Liver (tissue), 9 donors: ENCODE measurements around the gene LOXL3. TPM values are rescaled to one million over a fixed set of nuclear protein-coding genes. Genes with fewer than 3 reads are reported as not detected.

ENCODE experiments used
- DNase-seq: peaks from one replicate; pipeline ENCODE4 v3.0.0-alpha.2; 2017; ENCODE audit warnings: low spot score
- H3K27ac ChIP-seq, 2 donors: one replicate each; pipeline ENCODE4 v1.7.0; 2013; ENCODE audit warnings: inconsistent platforms in 2 of 2, low read length in 2 of 2, control low read depth in 1 of 2, low read depth in 1 of 2, mild to moderate bottlenecking in 1 of 2
- H3K27me3 ChIP-seq, 4 donors: one replicate each; pipeline versions ENCODE4 v1.6.1 to v1.7.0; 2013; ENCODE audit warnings: low read length in 3 of 4, inconsistent platforms in 1 of 4, mild to moderate bottlenecking in 1 of 4, moderate library complexity in 1 of 4; ENCODE audit not compliant: control insufficient read depth in 4 of 4, insufficient read depth in 4 of 4
- H3K36me3 ChIP-seq, 4 donors: one replicate each; pipeline versions ENCODE4 v1.6.1 to v1.7.0; 2013; ENCODE audit warnings: low read length in 3 of 4, mild to moderate bottlenecking in 3 of 4, low read depth in 1 of 4, moderate library complexity in 1 of 4; ENCODE audit not compliant: control insufficient read depth in 4 of 4, insufficient read depth in 3 of 4
- H3K4me1 ChIP-seq, 4 donors: one replicate each; pipeline versions ENCODE4 v1.6.1 to v1.7.0; 2013; ENCODE audit warnings: low read length in 3 of 4, mild to moderate bottlenecking in 3 of 4, moderate library complexity in 1 of 4; ENCODE audit not compliant: control insufficient read depth in 4 of 4, insufficient read depth in 4 of 4
- H3K4me3 ChIP-seq, 3 donors: one replicate each; pipeline versions ENCODE4 v1.6.1 to v1.7.0; 2013; ENCODE audit warnings: low read length in 3 of 3, control low read depth in 1 of 3, low read depth in 1 of 3, mild to moderate bottlenecking in 1 of 3
- H3K9ac ChIP-seq, 2 donors: one replicate each; pipeline ENCODE4 v1.7.0; 2013; ENCODE audit warnings: low read length in 2 of 2, mild to moderate bottlenecking in 2 of 2, moderate library complexity in 2 of 2, control low read depth in 1 of 2, low read depth in 1 of 2
- H3K9me3 ChIP-seq, 4 donors: one replicate each; pipeline versions ENCODE4 v1.6.1 to v1.7.0; 2013; ENCODE audit warnings: low read length in 3 of 4; ENCODE audit not compliant: control insufficient read depth in 4 of 4
- ATF3 ChIP-seq: IDR thresholded peaks from 2 replicates; pipeline ENCODE4 v1.6.1; 2016; ENCODE audit warnings: antibody characterized with exemption
- CTCF ChIP-seq: fragments of 150-350 bp; IDR thresholded peaks from 2 replicates; pipeline ENCODE4 v1.5.1; 2017; ENCODE audit warnings: improper control_type of control experiment, low read depth, low read length; ENCODE audit not compliant: missing input control
- EGR1 ChIP-seq, 2 donors: IDR thresholded peaks; 2 replicates each; pipeline ENCODE4 v1.6.1; 2016 to 2018; ENCODE audit warnings: antibody characterized with exemption in 2 of 2, low read depth in 2 of 2
- FOXA1 ChIP-seq: IDR thresholded peaks from 2 replicates; pipeline ENCODE4 v1.6.1; 2016; ENCODE audit warnings: antibody characterized with exemption
- FOXA2 ChIP-seq: IDR thresholded peaks from 2 replicates; pipeline ENCODE4 v1.6.1; 2016; ENCODE audit warnings: antibody characterized with exemption
- GABPA ChIP-seq, 2 donors: IDR thresholded peaks in 1 of 2; conservative IDR thresholded peaks in 1 of 2; 2 replicates each; pipeline ENCODE4 v1.6.1; 2016; ENCODE audit warnings: antibody characterized with exemption in 2 of 2, mild to moderate bottlenecking in 1 of 2, moderate library complexity in 1 of 2
- HNF4G ChIP-seq: IDR thresholded peaks from 2 replicates; pipeline ENCODE4 v1.6.1; 2016; ENCODE audit warnings: antibody characterized with exemption
- JUND ChIP-seq, 2 donors: IDR thresholded peaks; 2 replicates each; pipeline ENCODE4 v1.6.1; 2016; ENCODE audit warnings: antibody characterized with exemption in 2 of 2
- MAX ChIP-seq: IDR thresholded peaks from 2 replicates; pipeline ENCODE4 v1.6.1; 2016; ENCODE audit warnings: antibody characterized with exemption
- NR2F2 ChIP-seq: IDR thresholded peaks from 2 replicates; pipeline ENCODE4 v1.6.1; 2016; ENCODE audit warnings: antibody characterized with exemption
- RAD21 ChIP-seq, 2 donors: IDR thresholded peaks; 2 replicates each; pipeline ENCODE4 v1.6.1; 2016; ENCODE audit warnings: antibody characterized with exemption in 2 of 2, mild to moderate bottlenecking in 2 of 2
- REST ChIP-seq: IDR thresholded peaks from 2 replicates; pipeline ENCODE4 v1.6.1; 2016; ENCODE audit warnings: antibody characterized with exemption, mild to moderate bottlenecking
- SP1 ChIP-seq: IDR thresholded peaks from 2 replicates; pipeline ENCODE4 v1.6.1; 2018; ENCODE audit warnings: antibody characterized with exemption, mild to moderate bottlenecking
- TAF1 ChIP-seq: conservative IDR thresholded peaks from 2 replicates; pipeline ENCODE4 v1.6.1; 2016; ENCODE audit warnings: antibody characterized with exemption, mild to moderate bottlenecking
- ZBTB33 ChIP-seq: IDR thresholded peaks from 2 replicates; pipeline ENCODE4 v1.6.1; 2016; ENCODE audit warnings: antibody characterized with exemption
- WGBS: extraction: QIAGEN DNeasy Blood & Tissue Kit; methylation state at CpG from one replicate; pipeline ENCODE4 v1.1.7; 2013; 5-methylcytosine and 5-hydroxymethylcytosine counted together
- polyA plus RNA-seq, 2 donors: library from polyadenylated mRNA; stranded (reverse) in 1 of 2; unstranded in 1 of 2; fragments of 200-250 nt in 1 of 2; fragments of >200 nt in 1 of 2; fragmentation: Nextera tagmentation in 1 of 2; extraction: Ambion mirVana in 1 of 2; gene quantifications; one replicate each; pipeline versions ENCODE4 v1.2.1 to v1.2.3, GENCODE V29; 2013 to 2015
- total RNA-seq, 2 donors: library from RNA; depleted of rRNA; stranded (reverse); fragments of >200 nt; gene quantifications; one replicate each; pipeline ENCODE4 v1.2.3, GENCODE V29; 2014
- donor health status: healthy.
- donor health status: healthy.
- donor health status: healthy.
- donor health status: healthy.
- donor health status: healthy.

LOXL3 gene
- total and polyA plus RNA-seq, 4 donors = 0.31 to 2.8 (median 1.3) TPM

- no peak for DNase-seq
Measured at GRCh38 chr2:74571058-74571457, 17.3 kb upstream of the LOXL3 start.

More at GRCh38 chr2:74571058-74571457, 17.3 kb upstream of the LOXL3 start:
- no peak overlapping the region for H3K9ac ChIP-seq
- H3K9me3 ChIP-seq = no peaks in the 10 kb centered on the region
- 87% methylated on average over 1 of the region's 1 CpG for WGBS
- no peak overlapping the region for H3K27ac ChIP-seq
- no peaks in the 10 kb centered on the region for H3K4me1 ChIP-seq
- H3K27me3 ChIP-seq = peaks cover 0 to under 1% (median 0%) of the 10 kb centered on the region in 4 donors
- no peak overlapping the region for H3K4me3 ChIP-seq
- no peaks in the 10 kb centered on the region for H3K36me3 ChIP-seq
- TF ChIP-seq MAX = no peak
- no peak for TF ChIP-seq REST
- TF ChIP-seq JUND (IDR thresholded peaks at IDR 0.05) = no peak
- no peak for TF ChIP-seq ATF3
- TF ChIP-seq ZBTB33 = no peak
- no peak for TF ChIP-seq FOXA1
- TF ChIP-seq GABPA (IDR thresholded peaks at IDR 0.05 in 1 of 2, conservative IDR thresholded peaks at IDR 0.05 in 1 of 2) = no peak
- no peak for TF ChIP-seq FOXA2
- no peak for TF ChIP-seq NR2F2
- no peak for TF ChIP-seq EGR1 (IDR thresholded peaks at IDR 0.05; ENCODE audit: low read depth in 2 of 2)
- TF ChIP-seq HNF4G = no peak
- TF ChIP-seq RAD21 (IDR thresholded peaks at IDR 0.05) = no peak
- TF ChIP-seq TAF1 = no peak
- no peak for TF ChIP-seq CTCF
- TF ChIP-seq SP1 = no peak
